ENCODE results near the gene SPECC1L.
"Not testable (repeated sequence)": the region's sequence is repeated elsewhere in the genome, so short reads cannot be mapped to it uniquely, and the experiment has no call there.

DNA sequence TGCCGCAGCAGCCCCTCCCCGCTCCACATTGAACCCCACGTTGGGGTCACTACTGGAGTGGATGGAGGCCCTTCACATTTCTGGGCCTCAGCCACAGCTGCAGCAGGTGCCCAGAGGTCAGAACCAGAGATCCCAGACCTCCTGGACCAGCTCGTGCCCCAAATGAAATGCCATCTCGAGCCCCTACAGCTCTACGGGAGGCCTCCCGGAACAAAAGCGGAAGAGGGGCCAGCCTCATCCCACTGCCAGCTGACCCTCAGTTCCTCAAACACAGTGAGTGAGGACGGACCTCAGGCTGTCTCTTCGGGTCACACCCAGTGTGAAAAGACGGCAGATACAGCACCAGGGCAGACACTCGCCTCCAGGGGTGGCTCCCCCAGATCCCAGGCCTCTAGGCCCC lies 17.5 kb upstream of the SPECC1L start:
- TF ChIP-seq, protein P1, sequence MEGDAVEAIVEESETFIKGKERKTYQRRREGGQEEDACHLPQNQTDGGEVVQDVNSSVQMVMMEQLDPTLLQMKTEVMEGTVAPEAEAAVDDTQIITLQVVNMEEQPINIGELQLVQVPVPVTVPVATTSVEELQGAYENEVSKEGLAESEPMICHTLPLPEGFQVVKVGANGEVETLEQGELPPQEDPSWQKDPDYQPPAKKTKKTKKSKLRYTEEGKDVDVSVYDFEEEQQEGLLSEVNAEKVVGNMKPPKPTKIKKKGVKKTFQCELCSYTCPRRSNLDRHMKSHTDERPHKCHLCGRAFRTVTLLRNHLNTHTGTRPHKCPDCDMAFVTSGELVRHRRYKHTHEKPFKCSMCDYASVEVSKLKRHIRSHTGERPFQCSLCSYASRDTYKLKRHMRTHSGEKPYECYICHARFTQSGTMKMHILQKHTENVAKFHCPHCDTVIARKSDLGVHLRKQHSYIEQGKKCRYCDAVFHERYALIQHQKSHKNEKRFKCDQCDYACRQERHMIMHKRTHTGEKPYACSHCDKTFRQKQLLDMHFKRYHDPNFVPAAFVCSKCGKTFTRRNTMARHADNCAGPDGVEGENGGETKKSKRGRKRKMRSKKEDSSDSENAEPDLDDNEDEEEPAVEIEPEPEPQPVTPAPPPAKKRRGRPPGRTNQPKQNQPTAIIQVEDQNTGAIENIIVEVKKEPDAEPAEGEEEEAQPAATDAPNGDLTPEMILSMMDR (IDR thresholded peaks at IDR 0.05): not testable (repeated sequence)
- not testable (repeated sequence) for TF ChIP-seq POLR2A (IDR thresholded peaks at IDR 0.05)

All from upper lobe of left lung (tissue), 4 donors.